ENCODE measurements around the gene SLC35B3.
"Not testable (repeated sequence)": the region's sequence is repeated elsewhere in the genome, so short reads cannot be mapped to it uniquely, and the experiment has no call there.

The SLC35B3 gene

GRCh38 chr6:8414844-8415243 lies 20.5 kb downstream of the SLC35B3 start:
- Histone ChIP-seq H3K4me2 (ENCODE audit: low read length) (no peak overlapping the region), H3K27me3 (ENCODE audit: control insufficient read depth, low read length) (no peaks in the 10 kb centered on the region), H3F3A (ENCODE audit: control insufficient read depth, insufficient read depth) (no peaks in the 10 kb centered on the region), H3K4me3 (ENCODE audit: low read length) (no peak overlapping the region), H3K36me3 (ENCODE audit: control insufficient read depth, low read length) (peaks cover 63% of the 10 kb centered on the region), H3K79me2 (ENCODE audit: control insufficient read depth, low read length) (no peaks in the 10 kb centered on the region), H3K9me2 (replicated peaks; ENCODE audit: control insufficient read depth, low read length) (no peaks in the 10 kb centered on the region), H3K9me3 (ENCODE audit: control insufficient read depth, insufficient read depth, low read length) (no peaks in the 10 kb centered on the region), H3K4me1 (ENCODE audit: control insufficient read depth, low read length) (no peaks in the 10 kb centered on the region), H4K20me1 (ENCODE audit: control insufficient read depth, insufficient read depth, low read depth, low read length) (no peaks in the 10 kb centered on the region), H3K27ac (ENCODE audit: low read depth, low read length) (no peak overlapping the region)
- TF ChIP-seq EZH2phosphoT487 (IDR thresholded peaks at IDR 0.05; ENCODE audit: borderline replicate concordance, low read length) (no peak), CTCF (IDR thresholded peaks at IDR 0.05; ENCODE audit: low read depth, low read length, poor library complexity, severe bottlenecking) (no peak)

DNA sequence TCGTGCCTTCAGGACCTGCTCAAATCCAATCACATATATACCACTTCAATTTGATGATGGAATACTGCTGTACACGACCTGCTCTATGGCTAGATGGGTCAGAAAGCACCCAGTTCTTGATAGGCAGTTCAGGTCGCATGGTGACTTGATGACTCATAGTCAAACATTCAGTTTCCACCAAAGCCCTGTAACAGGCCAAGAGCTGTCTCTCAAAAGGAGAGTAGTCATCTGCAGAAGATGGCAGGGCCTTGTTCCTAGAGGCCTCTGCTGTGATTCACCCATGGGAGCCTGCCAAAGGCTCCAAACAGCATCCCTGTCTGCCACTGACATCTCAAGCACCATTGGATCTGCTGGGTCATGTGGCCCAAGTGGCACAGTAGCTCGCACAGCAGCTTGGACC lies 29.4 kb downstream of the SLC35B3 start:
- H3K9me3 ChIP-seq (ENCODE audit: control insufficient read depth, insufficient read depth, low read length); H3K36me3 ChIP-seq (ENCODE audit: control insufficient read depth, low read length); H3K4me1 ChIP-seq (ENCODE audit: control insufficient read depth, low read length); H3K9me2 ChIP-seq (replicated peaks; ENCODE audit: control insufficient read depth, low read length); H3K79me2 ChIP-seq (ENCODE audit: control insufficient read depth, low read length); H3K27ac ChIP-seq (ENCODE audit: low read depth, low read length); H3K4me2 ChIP-seq (ENCODE audit: low read length); H3F3A ChIP-seq (ENCODE audit: control insufficient read depth, insufficient read depth); H3K27me3 ChIP-seq (ENCODE audit: control insufficient read depth, low read length); H3K4me3 ChIP-seq (ENCODE audit: low read length); H4K20me1 ChIP-seq (ENCODE audit: control insufficient read depth, insufficient read depth, low read depth, low read length): not testable (repeated sequence)

GRCh38 chr6:8402546-8402945 lies 32.8 kb downstream of the SLC35B3 start:
- Histone ChIP-seq H4K20me1 (ENCODE audit: control insufficient read depth, insufficient read depth, low read depth, low read length) (no peaks in the 10 kb centered on the region), H3K27me3 (ENCODE audit: control insufficient read depth, low read length) (no peaks in the 10 kb centered on the region), H3K27ac (ENCODE audit: low read depth, low read length) (no peak overlapping the region), H3K79me2 (ENCODE audit: control insufficient read depth, low read length) (no peaks in the 10 kb centered on the region), H3F3A (ENCODE audit: control insufficient read depth, insufficient read depth) (no peaks in the 10 kb centered on the region), H3K9me3 (ENCODE audit: control insufficient read depth, insufficient read depth, low read length) (no peaks in the 10 kb centered on the region), H3K36me3 (ENCODE audit: control insufficient read depth, low read length) (no peaks in the 10 kb centered on the region), H3K4me3 (ENCODE audit: low read length) (no peak overlapping the region), H3K4me2 (ENCODE audit: low read length) (no peak overlapping the region), H3K9me2 (replicated peaks; ENCODE audit: control insufficient read depth, low read length) (no peaks in the 10 kb centered on the region), H3K4me1 (ENCODE audit: control insufficient read depth, low read length) (no peaks in the 10 kb centered on the region)
- TF ChIP-seq EZH2phosphoT487 (IDR thresholded peaks at IDR 0.05; ENCODE audit: borderline replicate concordance, low read length) (no peak), CTCF (IDR thresholded peaks at IDR 0.05; ENCODE audit: low read depth, low read length, poor library complexity, severe bottlenecking) (no peak)

GRCh38 chr6:8400663-8401062 lies 34.7 kb downstream of the SLC35B3 start:
- peaks cover 4% of the 10 kb centered on the region; the same call in 1 of the 2 replicates for H3K27me3 ChIP-seq (ENCODE audit: control insufficient read depth, low read length)
- no peaks in the 10 kb centered on the region for H3K9me2 ChIP-seq (replicated peaks; ENCODE audit: control insufficient read depth, low read length)
- no peaks in the 10 kb centered on the region for H3K79me2 ChIP-seq (ENCODE audit: control insufficient read depth, low read length)
- H3K4me2 ChIP-seq (ENCODE audit: low read length) = no peak overlapping the region
- no peak overlapping the region for H3K27ac ChIP-seq (ENCODE audit: low read depth, low read length)
- no peak for TF ChIP-seq EZH2phosphoT487 (IDR thresholded peaks at IDR 0.05; ENCODE audit: borderline replicate concordance, low read length)
- TF ChIP-seq CTCF (IDR thresholded peaks at IDR 0.05; ENCODE audit: low read depth, low read length, poor library complexity, severe bottlenecking) = no peak
- H3K4me3 ChIP-seq (ENCODE audit: low read length) = no peak overlapping the region
- H3K4me1 ChIP-seq (ENCODE audit: control insufficient read depth, low read length) = no peaks in the 10 kb centered on the region
- H3K9me3 ChIP-seq (ENCODE audit: control insufficient read depth, insufficient read depth, low read length) = no peaks in the 10 kb centered on the region
- no peaks in the 10 kb centered on the region for H4K20me1 ChIP-seq (ENCODE audit: control insufficient read depth, insufficient read depth, low read depth, low read length)
- H3K36me3 ChIP-seq (ENCODE audit: control insufficient read depth, low read length) = no peaks in the 10 kb centered on the region
- H3F3A ChIP-seq (ENCODE audit: control insufficient read depth, insufficient read depth) = no peaks in the 10 kb centered on the region

All from DOHH2 (cell line).